Measurements from ENCODE around the gene DOCK6.

Gene DOCK6

GRCh38 chr19:11248852-11249251 lies 13.5 kb downstream of the DOCK6 start:
- H3K4me3 ChIP-seq (replicated peaks; ENCODE audit: low read depth, low read length), result no peak overlapping the region
- DNase-seq (ENCODE audit: low read depth), result no peak
- TF ChIP-seq CTCF (IDR thresholded peaks at IDR 0.05; ENCODE audit: low read length, missing control alignments), result no peak

- DNase-seq (ENCODE audit: low read depth), result no peak
- H3K4me3 ChIP-seq (replicated peaks; ENCODE audit: low read depth, low read length), result no peak overlapping the region
- no peak for TF ChIP-seq CTCF (IDR thresholded peaks at IDR 0.05; ENCODE audit: low read length, missing control alignments)
Measured at GRCh38 chr19:11247934-11248333, 14.4 kb downstream of the DOCK6 start.

GRCh38 chr19:11247391-11247790 lies 14.9 kb downstream of the DOCK6 start:
- peak; percentile 89 for DNase-seq (ENCODE audit: low read depth)
- no peak overlapping the region for H3K4me3 ChIP-seq (replicated peaks; ENCODE audit: low read depth, low read length)
- TF ChIP-seq CTCF (IDR thresholded peaks at IDR 0.05; ENCODE audit: low read length, missing control alignments), result no peak

- no peak for DNase-seq (ENCODE audit: low read depth)
Measured at GRCh38 chr19:11246941-11247340, 15.4 kb downstream of the DOCK6 start.

GRCh38 chr19:11244846-11245589 lies 17.3 kb downstream of the DOCK6 start:
- H3K4me3 ChIP-seq (replicated peaks; ENCODE audit: low read depth, low read length), result no peak overlapping the region
- no peak for TF ChIP-seq CTCF (IDR thresholded peaks at IDR 0.05; ENCODE audit: low read length, missing control alignments)
- DNase-seq (ENCODE audit: low read depth), result no peak

More at GRCh38 chr19:11246941-11247340, 15.4 kb downstream of the DOCK6 start:
- H3K4me3 ChIP-seq (replicated peaks; ENCODE audit: low read depth, low read length), result no peak overlapping the region
- no peak for TF ChIP-seq CTCF (IDR thresholded peaks at IDR 0.05; ENCODE audit: low read length, missing control alignments)

- no peak for DNase-seq (ENCODE audit: low read depth)
- no peak overlapping the region for H3K4me3 ChIP-seq (replicated peaks; ENCODE audit: low read depth, low read length)
- TF ChIP-seq CTCF (IDR thresholded peaks at IDR 0.05; ENCODE audit: low read length, missing control alignments), result no peak
Measured at GRCh38 chr19:11243798-11244169, 18.5 kb downstream of the DOCK6 start.
